Activated naive CD4-positive, alpha-beta T cell treated with anti-CD3 and anti-CD28 coated beads, Interleukin-2, amount 50 U/mL, for 16 hours (primary cell): ENCODE measurements around the gene DCTN2.
"Not testable (repeated sequence)": the region's sequence is repeated elsewhere in the genome, so short reads cannot be mapped to it uniquely, and the experiment has no call there.

ENCODE experiments used
- DNase-seq: peaks from one replicate; pipeline ENCODE4 v3.0.0-alpha.2; 2020

The DCTN2 gene

DNA sequence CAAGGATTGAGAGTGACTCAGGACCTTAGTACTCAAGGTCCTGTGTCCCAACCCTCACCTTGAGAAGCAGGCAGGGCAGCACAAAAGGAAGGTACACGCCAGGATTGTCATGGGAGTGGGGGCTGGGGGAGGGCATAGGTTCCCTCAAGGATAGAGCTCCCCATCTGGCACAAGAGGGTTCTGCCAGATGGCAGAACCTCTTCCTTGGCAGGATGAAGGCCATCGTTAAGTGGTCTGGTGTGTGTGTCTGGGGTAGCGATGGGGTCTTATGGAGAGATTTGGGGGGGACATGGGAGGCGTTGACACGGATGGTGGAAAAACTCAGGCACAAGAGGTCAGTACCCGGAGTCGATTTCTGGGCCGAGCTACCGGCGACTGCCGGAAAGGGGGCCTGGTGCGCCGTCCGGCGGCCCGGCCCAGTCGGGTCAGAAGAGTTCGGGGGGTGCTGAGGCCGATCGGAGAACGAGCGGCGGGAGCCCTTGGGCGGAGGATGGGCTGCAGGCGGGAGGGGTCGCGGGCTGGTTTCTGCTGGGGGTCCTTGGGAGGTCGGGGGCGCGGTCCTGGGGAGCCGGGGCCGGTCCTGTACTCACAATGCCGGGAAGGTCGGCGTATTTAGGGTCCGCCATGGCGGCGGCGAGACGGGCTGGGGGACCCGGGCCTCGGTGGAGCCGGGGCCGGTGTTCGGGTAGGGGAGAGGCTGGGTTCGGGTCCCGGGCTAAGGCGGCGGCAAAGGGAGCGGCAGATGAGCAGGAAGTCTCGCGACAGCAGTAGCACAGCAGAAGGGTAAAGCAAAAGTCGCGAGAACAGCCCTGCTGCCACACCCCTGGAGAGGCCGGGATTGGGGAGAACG lies at the start of gene DCTN2:
Gene DCTN2 (minus strand): TSS at position 755 of the 850 bp plus-strand sequence. CDS start 129 bp downstream, at position 626.
- peak; percentile 94 for DNase-seq

DNA sequence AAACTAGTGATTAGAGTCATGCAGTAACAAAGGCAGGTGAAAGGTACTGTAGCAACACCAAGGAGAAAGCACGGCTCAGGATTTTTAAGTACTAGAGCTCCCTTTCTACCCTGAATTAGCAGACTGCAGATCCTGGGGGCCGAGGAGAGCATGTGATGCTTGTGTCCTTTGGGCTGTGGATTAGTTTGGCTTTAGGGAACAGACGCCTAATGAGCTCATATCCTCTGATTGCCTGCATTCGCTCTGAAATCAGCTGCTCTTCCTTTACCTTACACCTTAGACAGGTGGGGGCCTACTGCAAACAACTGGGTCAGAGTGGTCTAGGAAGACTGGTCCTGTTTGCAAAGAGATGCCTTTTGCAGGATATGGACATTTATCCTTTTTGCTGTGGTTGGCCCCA lies 46.2 kb upstream of the DCTN2 start:
- no peak for DNase-seq

DNA sequence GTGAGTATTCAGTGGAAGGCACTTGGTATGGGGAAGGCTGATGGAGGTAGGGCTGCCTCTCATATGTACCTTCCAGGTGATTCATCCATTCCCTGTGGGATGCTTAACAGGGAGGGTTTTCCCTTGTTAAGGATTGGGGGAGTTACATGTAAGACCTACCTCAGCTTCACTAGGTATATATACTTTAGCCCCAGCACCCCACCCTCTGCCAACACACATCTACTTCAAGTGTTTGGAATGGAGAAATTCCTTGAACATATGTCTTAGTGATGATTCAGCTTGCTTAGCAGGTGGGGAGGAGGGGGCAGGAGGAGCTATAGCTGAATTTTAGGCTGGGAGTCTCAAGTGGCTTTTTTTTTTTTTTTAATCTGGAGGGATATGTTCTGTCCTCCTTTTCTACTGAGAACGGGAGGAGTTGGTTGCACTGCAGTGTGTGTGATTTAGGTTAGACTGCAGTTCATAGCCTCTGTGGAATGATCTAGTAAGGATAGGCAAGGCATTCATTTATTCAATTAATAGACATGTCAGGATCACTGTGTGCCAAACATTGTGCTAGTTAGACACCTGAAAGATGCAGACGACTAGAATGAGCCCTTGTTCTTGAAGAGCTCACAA lies 45.7 kb upstream of the DCTN2 start:
- DNase-seq, result no peak

DNA sequence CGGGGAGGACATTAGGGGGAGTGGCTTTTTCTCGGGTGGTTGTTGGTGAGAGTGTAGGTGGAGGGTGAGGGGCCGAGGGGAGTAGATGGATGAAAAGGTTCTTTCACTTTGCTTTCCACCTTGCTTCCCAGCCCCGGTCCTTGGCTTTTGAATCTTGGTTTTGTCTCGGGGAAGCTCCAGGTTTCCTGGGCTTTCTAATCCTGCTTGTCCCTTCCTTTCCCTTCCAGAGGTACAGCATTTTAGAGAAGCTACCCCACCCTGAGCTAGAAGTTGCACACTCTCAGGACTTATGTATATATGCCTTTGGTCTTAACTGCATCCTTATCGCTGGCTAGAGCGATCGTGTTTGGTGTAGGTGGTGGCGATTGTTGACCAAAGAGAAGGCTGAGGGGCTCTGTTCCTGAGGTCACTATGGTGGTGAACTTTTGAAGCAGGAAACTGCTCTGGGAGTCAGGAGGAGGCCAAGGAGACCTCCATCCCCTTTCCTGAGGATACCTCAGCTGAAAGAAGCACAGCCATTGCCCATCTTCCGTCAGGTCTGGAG lies 44.9 kb upstream of the DCTN2 start:
- DNase-seq, result no peak

DNA sequence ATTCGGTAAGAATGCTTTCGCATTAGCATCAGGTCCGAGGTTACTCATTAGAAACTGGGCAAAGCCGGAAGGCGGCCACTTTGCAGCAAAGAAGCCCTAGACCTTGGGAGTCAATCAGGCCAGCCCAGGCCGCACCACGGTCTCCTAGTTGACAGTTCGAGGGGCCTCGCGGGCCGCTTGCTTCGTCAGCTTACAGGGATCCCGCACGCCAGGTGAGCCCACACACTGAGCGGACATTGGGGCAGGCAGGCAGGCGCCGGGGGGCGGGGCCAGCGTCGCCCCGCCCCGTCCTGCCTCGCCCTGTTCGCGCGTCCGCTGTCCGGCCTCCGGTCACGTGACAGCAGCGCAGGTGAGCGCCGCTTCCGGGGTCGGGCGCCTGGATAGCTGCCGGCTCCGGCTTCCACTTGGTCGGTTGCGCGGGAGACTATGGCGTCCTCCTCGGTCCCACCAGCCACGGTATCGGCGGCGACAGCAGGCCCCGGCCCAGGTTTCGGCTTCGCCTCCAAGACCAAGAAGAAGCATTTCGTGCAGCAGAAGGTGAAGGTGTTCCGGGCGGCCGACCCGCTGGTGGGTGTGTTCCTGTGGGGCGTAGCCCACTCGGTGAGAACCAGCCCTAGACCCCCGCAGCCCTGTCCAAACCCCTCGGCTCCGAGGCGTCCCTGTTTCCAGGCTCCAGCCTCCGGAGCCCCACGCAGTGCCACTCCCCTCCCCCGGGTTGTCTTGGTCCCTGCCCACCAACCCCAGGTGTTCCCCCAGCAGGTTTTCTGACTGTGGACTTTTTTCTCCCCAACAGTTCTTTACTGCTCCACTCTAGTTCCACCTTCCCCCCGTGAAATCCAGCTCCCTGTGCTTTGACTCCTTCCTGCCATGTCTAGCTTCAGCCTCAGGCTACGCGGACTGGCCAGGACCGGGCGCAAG lies 44.1 kb upstream of the DCTN2 start, which contains the start of gene PIP4K2C:
Gene PIP4K2C (plus strand): TSS at position 329 of the 918 bp plus-strand sequence. CDS start 98 bp downstream, at position 427.
- peak; percentile 72 for DNase-seq

DNA sequence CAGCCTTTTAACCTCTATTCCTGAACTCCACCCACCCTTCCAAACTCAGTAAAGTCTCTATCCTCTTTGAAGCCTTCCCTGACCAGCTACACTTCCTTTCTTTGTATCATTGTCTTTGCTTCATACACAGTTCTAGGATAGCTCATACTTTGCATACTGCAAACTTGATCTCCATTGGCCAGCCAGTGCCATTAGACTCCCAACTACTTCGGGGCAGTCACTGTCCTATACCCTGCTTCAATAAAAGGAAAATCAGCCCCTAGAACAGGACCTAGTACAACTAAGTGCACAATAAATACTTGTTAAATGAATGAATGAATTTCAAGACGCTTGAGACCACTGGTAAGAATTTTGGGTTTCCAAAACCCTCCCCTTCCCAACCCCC lies 43.5 kb upstream of the DCTN2 start:
- DNase-seq, result no peak

DNA sequence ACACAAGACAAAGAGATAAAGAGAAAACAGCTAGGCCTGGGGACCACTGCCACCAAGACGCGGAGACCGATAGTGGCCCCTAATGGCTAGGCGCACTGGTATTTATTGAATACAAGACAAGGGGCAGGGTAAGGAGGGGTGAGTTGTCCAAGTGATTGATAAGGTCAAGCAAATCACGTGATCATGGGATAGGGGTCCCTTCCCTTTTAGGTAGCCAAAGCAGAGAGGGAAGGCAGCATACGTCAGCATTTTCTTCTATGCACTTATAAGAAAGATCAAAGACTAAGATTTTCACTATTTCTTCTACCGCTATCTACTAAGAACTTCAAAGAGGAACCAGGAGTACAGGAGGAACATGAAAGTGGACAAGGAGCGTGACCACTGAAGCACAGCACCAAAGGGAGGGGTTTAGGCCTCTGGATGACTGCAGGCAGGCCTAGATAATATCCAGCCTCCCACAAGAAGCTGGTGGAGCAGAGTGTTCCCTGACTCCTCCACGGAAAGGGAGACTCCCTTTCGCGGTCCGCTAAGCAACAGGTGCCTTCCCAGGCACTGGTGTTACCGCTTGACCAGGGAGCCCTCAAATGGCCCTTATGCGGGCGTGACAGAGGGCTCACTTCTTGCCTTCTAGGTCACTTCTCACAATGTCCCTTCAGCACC lies 42.1 kb upstream of the DCTN2 start:
- not testable (repeated sequence) for DNase-seq

DNA sequence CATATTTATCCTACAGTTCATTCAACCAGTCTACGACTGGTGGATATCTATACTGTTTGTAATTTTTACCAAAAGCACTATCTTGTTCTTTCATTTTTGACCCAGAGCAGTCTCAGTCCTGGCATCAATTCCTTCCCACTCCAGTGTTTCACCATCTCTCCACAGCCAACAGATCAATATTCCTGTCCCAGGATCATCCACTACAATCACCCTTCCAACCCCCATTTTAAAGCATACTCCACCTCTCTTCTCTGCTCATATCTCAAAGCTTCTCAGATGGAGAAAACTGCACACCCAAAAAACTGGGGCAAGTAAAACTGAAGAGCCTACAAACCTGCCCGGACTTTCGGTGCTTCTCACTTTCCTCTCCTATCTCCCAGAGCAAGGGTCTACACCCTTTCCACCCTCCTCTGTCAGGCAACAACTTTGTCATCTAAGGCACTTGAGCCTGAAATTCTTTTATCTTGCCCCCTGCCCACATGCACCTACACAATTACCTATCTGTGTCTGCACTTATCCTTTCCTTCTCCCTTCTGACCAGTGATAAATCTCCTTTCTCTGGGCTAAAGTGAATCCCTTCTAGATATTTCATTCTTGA lies 39.9 kb upstream of the DCTN2 start:
- DNase-seq, result no peak

DNA sequence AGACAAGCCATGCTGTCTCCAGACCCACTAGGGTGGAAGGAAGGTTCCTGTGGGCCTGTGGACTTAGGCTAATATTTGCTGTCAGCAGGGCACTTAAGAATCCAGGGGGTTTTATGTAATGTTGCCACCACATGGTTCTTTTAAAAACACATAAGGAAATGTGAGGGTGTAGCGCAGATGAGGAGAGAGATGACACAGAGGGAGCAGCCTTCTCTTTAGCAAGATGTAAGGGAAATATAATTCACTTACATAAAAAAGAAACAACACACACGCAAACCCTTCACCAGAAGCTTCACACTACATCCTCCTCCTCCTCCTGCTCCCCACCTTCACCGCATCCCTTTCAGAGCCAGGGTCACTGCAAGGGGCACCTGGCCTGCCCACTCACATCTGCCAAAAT lies 39.1 kb upstream of the DCTN2 start:
- DNase-seq, result no peak

DNA sequence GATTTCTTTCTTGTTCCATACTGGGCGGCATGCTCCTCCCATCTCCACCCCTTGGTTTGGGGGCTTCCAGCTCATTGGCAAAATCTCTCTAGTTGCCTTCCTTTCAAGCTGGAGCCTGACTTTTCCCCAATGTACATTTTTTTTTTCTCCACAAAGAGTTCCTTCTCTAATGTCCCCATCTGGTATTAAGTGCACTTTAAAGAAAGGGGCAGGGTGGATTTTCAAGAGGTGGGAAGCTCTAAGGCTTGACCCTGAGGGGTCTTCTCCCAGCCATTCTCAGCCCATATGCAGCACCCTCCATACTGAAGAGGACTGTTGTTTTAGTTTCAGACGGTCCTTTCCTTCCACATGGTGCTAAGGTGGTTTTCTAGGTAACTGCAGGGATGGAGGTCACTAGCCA lies 38.2 kb upstream of the DCTN2 start:
- DNase-seq, result no peak

DNA sequence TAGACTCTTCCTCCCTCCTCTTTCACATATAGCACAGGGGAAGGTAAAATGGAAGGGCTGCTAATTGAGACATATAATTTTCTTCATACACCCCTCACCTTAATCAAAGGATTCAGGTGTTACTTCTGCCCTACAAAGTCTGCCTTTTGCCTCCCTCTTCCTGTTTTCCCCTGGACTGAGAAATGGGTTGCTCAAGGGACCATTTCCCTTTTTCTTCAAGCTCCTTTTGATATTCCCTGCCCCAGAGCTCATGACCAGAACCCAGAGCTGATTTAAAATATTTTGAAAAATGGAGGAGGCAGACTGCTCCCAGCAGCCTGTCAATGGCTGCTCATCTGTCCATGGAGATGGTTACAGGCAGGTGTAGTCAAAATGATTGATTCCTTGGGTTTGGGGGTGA lies 37.7 kb upstream of the DCTN2 start:
- DNase-seq, result no peak

DNA sequence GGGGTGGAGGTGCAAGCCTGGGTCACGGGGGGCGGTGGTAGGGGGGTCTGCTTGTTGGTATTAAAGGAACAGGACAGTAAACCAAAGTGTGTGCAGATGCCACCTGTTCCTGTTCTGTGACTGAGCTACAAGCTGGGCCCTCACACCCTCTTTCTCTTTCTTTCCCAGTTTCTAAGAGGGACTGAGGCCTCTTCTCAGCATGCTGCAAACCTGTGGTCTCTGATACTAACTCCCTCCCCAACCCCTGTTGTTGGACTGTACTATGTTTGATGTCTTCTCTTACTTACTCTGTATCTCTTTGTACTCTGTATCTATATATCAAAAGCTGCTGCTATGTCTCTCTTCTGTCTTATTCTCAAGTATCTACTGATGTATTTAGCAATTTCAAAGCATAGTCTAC lies 37.1 kb upstream of the DCTN2 start:
- DNase-seq, result no peak

DNA sequence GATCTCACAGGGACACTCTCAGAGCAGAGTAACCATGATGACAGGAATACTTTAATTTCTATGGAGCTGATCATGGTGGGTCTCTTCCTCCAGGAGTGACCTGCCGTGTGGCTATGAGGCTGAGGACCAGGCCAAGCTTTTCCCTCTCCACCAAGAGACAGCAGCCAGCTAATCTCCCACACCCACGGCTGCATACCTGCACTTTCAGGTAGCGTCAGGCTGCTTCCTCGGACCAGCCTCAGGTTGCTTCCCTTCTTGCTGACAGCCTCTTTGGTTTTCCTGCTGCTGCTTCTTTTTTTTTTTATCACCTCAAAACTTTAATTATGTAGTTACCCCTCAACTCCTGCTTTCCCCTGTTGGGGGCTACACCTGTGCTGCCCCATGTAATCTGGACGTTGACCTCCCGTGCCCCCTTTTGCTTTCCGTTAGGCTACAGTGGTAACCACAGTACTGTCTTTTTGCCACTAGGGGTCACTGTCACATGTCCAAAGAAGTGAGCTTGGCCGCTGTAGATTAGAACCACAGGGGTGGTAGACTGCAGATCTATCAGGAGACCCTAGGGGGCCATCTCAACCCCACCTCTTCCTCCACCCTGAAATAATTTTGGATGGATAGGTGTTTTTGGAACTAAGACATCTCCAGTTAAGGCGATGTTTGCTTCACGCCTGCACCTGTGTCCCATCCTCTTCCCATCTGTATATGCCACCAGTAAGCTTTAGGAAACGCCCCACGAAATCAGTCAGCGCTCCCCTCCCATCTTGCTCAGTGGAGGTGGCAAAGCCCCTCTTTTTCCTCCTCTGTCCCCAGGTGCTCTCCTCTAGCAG lies 36.2 kb upstream of the DCTN2 start:
- peak; percentile 60 for DNase-seq

DNA sequence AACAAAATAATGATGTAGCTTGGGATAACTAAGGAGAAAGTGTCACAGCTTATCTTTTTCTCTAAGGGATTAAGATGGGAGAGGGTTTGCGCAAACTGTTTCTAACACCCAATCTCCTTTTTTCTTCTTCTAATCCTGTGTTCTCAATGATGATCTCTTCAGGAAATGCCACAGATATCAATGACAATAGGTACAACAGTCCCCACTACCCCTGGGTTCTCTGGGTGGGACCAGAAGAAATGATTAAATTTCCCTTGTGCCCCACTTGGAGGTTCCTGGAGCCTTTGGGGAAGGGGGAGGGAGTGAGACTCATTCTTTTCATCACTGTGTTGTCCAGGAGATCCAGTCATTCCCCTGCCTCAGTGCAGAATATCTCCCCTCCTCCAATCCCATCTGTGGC lies 35.4 kb upstream of the DCTN2 start:
- DNase-seq, result no peak

DNA sequence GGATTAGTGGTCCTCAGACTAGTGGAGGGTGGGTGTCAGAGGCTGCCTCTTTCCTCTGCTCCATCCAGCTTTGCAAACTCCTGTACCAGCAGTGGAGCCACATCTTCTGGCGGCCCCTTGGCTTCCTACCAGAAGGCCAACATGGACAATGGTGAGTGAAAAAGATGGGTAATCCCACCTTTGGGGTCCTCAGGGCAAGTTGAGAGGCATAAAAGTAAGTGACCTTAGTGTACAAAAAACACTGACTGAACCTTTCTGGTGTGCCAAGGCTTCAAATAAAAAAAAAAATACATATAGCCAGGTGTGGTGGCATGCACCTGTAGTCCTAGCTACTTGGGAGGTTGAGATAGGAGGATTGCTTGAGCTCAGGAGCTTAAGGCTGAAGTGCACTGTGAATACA lies 34.8 kb upstream of the DCTN2 start:
- DNase-seq, result no peak

DNA sequence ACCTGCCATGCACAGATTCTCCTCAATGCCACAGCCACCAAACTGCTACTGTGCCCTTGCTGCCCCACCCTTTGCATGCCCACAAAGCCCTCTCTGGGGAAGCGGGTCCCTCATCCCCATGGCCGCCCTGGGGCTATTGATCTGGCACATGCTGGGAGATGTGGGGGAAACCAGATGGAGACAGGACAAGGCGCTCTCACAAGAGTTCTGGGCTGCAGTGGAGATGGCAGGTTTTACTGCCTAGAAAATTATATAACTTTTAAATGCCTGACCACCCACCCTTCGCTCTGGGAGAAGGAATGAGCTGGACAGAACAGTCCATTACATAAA lies 33.4 kb upstream of the DCTN2 start:
- no peak for DNase-seq

DNA sequence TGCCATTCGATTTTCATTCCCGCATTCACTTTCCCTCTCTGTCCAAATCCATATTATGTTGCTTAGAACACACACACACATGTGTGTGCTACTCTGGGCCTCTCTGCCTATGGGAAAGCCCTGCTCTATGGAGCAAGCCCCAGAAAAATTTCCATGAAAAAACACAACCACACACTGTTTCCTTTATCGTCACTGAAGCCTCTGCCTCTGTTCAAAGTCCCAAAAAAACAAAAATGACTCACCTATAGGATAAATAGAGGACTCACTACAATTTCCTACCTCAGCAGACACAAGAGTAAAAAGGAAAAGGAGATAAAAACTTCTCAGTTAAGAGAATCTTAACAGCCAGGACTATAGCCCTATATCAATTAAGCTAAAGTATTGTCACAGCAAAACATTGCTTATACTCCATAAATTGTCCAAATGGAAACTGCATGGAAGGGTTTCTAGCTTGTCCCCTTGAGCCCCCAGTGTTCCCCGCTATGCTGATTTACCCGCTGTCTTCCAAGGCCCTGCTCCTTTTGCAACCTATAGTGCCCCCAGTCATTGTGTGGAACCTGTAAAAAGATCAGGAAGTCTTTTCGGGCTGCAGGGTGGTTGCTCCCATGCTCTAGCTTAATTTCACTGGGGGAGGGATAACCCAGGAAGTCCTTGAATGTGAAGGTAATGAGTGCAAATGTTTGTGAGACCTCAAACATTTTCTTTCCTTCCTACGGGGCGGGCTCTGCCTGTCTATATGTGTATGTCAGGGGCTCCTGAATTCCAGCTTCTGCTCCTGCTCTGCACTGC lies 32.9 kb upstream of the DCTN2 start:
- DNase-seq, result no peak

DNA sequence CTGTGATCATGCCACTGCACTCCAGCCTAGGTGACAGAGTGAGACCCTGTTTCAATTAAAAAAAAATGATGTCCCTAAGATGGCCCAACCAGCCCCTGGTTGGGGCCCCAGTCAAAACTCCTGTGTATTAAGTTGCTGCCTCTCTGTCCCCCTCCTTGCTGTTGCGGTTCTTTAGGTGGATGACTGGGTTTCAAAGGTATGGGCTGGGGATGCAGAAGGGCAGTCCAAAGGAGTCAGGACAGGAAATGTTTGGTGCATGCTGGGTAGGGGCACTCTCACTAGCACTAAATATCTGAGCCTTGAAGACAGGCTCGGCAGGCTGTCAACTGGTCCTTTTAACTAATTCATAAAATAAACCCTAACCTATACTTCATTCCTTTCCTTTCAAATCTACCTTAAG lies 32.0 kb upstream of the DCTN2 start:
- no peak for DNase-seq

DNA sequence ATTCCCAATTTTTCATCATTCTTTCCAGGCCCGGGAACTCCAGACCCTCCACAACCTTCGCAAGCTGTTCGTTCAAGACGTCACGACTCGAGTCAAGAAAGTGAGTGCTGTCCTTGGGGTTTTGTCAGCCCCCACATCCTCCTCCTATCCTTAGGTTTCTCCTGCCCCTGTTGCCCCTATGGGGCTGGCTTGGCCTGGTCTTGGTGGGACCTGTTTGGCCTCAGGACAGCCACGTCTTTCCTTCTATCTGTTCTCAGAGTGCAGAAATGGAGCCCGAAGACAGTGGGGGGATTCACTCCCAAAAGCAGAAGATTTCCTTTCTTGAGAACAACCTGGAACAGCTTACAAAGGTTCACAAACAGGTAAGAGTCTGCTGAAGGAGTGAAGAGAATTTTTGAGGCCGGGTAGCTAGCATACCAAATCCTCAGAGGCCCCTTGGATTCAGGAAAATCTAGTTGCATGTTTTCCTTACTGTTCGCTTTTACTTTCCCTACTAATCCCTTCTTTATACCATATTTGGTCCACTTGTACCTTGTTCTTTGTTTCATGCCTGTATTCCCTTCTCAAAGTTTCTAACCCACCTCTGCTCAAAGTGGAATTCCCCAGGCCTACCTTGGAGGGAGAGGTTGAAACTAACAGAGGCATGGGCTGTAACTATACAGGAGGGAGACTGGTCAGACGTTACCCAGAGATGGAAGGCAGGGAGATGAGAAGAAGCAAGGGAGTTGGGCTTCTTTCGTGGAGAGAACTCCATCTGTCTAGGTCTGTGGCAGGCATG lies 31.2 kb upstream of the DCTN2 start:
- no peak for DNase-seq
